SJCRH30 (cell line): ENCODE data around the gene SPNS3. TPM values are rescaled to one million over a fixed set of nuclear protein-coding genes. Genes with fewer than 3 reads are reported as not detected.

ENCODE experiments used
- DNase-seq, 2 experiments: peaks; one replicate each; pipeline ENCODE4 v3.0.0-alpha.2; 2015 to 2020
- H3K27ac ChIP-seq: fragments of 250-450 bp; sonication (Bioruptor Pico); 2 replicates; pipeline ENCODE4 v1.5.1; 2020; ENCODE audit warnings: mild to moderate bottlenecking, moderate library complexity
- H3K27me3 ChIP-seq: fragments of 250-450 bp; sonication (Bioruptor Pico); 2 replicates; pipeline ENCODE4 v1.5.1; 2020; ENCODE audit warnings: mild to moderate bottlenecking, moderate library complexity
- H3K36me3 ChIP-seq: fragments of 250-450 bp; sonication (Bioruptor Pico); 2 replicates; pipeline ENCODE4 v1.5.1; 2020; ENCODE audit warnings: mild to moderate bottlenecking, moderate library complexity
- H3K4me1 ChIP-seq: fragments of 250-450 bp; sonication (Bioruptor Pico); 2 replicates; pipeline ENCODE4 v1.5.1; 2020; ENCODE audit warnings: mild to moderate bottlenecking, moderate library complexity
- H3K4me3 ChIP-seq: fragments of 250-450 bp; sonication (Bioruptor Pico); 2 replicates; pipeline ENCODE4 v1.5.1; 2020; ENCODE audit warnings: mild to moderate bottlenecking, moderate library complexity
- H3K9me3 ChIP-seq: fragments of 250-450 bp; sonication (Bioruptor Pico); replicated peaks from 2 replicates; pipeline ENCODE4 v1.5.1; 2020; ENCODE audit warnings: mild to moderate bottlenecking, moderate library complexity
- total RNA-seq: library from RNA; depleted of rRNA; stranded (reverse); fragments of >200 nt; shearing (Covaris generic); gene quantifications from 2 replicates; pipeline ENCODE4 v1.2.3, GENCODE V29; 2014

The SPNS3 gene
- total RNA-seq, 1 experiment from 2014 or later = not detected

DNA sequence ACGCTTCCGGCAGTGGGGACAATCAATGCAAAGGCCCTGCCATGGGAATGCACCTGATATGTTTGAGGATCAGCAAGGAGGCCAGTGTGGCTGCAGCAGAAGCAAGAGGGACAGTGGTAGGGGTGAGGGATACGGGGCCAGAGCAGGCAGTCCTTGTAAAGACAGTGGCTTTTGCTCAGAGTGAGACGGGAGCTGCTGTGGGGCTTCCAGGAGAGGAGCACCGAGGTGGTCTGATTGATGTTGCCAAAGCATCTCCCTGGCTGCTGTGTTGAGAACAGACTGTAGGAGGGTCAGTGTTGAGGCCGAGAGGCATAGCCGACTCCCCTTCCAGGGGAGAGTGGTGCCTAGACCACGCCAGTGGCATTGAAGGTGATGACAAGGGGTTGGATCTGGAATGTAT, 53.6 kb downstream of the SPNS3 start:
- no peak overlapping the region for H3K27ac ChIP-seq
- no peak overlapping the region for H3K4me3 ChIP-seq
- H3K9me3 ChIP-seq = no peaks in the 10 kb centered on the region
- H3K36me3 ChIP-seq = no peaks in the 10 kb centered on the region
- H3K27me3 ChIP-seq = no peaks in the 10 kb centered on the region
- no peak for DNase-seq
- no peaks in the 10 kb centered on the region for H3K4me1 ChIP-seq

DNA sequence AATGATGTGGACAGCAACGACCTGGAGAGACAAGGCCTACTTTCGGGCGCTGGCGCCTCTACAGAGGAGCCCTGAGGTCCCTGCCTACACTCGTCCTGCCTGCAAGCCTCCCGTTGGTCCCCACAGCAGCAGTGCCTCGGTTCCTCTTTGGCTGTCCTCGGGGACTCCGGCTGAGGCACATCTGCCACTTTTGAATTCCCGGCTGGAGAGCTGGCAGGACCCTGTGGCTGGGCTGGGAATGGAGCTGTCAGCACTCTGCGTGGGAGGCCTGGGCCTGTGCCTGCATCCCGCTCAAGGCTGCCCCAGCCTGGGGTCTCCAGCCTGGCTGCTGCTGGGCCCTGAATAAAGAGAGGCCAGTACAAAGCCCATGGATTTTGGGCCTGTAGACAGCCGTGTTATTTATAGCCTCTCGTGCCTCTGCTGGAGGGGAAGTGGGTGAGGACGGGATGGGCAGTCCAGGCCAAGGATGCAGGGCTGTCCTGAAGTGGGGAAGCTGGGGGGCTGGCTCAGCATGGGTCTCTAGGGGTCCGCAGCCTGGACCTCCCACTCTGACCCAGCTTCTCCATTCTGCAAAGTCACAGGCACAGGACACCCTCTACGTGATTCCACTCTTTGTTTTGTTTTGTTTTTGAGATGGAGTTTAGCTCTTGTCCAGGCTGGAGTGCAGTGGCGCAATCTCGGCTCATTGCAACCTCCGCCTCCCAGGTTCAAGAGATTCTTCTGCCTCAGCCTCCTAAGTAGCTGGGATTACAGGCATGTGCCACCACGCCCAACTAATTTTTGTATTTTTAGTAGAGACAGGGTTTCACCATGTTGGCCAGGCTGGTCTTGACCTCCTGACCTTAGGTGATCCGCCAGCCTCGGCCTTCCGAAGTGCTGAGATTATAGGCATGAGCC, 54.3 kb downstream of the SPNS3 start:
- Histone ChIP-seq H3K27me3 (no peaks in the 10 kb centered on the region), H3K9me3 (no peaks in the 10 kb centered on the region), H3K4me3 (no peak overlapping the region), H3K4me1 (no peaks in the 10 kb centered on the region), H3K36me3 (no peaks in the 10 kb centered on the region), H3K27ac (no peak overlapping the region)
- no peak for DNase-seq

DNA sequence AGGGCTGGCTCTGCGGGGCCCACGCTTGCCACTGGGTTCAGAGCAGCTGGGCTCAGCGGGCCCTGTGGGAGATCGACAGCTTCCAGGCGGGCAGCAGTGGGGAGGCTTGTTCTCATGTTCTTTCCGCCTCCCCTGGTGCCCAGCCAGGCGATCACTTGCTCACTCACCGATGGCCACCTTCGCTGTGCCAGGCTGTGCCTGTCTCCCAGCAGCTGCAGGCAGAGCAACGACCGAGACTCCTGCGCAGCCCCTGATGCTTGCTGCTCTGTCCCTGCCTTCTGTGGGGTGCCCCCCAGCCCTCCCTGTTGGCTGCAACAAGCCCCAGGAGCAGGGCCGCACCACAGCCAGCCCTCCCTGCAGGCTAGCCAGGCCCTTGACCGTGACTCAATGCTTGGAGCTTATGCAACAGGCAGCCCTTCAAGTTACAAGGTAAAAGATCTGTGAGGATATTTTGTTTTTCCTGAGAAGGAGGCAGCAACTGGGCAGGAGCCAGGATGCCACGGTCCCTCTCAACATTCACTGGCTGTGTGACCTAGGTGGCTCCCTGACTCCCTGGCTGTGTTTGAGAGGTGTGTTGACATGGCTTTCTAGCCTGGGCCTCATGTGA, 55.4 kb downstream of the SPNS3 start:
- Histone ChIP-seq H3K36me3 (no peaks in the 10 kb centered on the region), H3K9me3 (no peaks in the 10 kb centered on the region), H3K4me3 (no peak overlapping the region), H3K4me1 (no peaks in the 10 kb centered on the region), H3K27me3 (no peaks in the 10 kb centered on the region), H3K27ac (no peak overlapping the region)
- DNase-seq = no peak

DNA sequence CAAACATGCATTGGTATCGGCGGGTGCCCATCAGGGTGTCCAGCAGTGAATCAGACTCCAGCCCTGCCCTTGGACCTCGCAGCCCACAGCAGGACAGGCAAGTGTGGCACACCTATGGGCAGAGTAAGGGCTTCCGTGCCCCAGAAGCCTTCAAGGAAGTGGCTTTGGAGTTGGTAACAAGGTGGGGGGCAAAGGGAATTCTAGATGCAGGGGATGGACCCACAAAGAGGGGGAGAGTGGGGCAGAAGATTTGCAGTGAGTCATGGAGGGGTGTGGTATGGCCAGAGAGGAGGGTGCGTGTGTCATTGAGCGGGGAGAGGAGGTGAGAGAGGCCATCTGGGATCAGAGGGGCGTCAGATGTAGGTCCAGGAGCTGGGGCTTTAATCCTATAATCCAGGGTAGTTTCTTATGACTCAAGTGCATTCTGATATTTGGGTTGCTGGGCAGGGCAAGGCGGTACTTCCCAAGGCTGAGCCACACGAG, 56.4 kb downstream of the SPNS3 start:
- Histone ChIP-seq H3K27ac (no peak overlapping the region), H3K27me3 (no peaks in the 10 kb centered on the region), H3K36me3 (no peaks in the 10 kb centered on the region), H3K4me3 (no peak overlapping the region), H3K4me1 (no peaks in the 10 kb centered on the region), H3K9me3 (no peaks in the 10 kb centered on the region)
- DNase-seq = no peak

DNA sequence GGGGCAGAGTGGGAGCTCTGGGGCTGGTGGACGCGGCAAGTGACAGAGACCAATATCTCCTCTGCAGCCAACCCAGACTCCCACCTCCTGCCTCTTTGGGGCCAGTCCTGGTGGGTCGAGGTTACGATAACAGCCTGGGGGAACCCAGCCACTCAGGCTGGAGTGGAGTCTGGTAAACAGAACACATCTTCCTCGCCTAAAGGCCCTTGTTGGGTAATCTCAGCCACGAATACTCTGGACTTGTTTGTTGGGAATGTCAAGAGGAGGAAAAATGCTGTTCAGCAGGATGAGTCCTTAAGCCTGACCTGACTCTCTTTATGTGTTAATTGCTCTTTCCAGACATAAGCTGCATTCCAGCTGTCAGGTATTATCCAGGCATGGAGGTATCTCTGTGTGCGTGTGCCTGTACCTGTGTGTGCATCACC, 56.9 kb downstream of the SPNS3 start:
- DNase-seq = no peak

DNA sequence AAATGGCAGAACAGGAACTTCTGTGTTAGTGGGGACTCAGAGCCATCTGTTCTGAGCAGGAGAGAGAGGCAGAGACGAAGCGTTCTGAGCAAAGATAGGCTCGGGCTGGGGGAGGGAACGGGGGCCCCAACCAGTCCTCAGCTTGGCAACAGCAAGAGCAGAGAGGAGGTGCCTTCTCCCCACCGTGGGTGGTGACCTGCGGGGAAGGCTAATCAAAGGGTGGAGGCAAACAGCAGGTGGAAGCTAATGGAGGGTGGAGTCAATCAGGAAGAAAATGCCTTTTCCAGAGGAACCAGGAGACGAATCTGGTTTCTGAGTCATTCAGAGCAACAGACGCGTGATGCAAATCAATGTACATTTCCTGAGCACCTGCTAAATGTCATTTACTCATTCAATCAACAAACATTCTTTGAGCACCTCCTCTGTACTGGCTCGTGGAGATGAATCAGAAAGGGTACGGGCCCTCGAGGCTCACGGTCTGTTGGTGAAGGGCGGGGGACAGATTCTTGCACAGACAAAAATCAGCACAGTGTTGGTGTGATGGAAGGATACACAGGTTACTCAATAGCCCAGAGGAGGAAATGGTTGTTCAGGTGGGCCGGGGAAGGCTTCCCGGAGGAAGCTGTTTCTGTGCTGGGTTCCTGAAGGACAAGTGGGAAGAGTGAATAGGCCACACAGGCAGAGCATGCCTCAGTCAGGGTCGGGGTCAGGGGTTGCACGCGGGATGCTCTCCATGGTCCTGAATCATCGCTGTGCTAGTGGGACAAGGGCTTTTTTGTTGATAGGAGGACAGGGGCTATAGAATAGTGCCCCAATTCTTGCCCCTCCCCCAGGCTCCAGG, 59.2 kb downstream of the SPNS3 start:
- no peak overlapping the region for H3K27ac ChIP-seq
- peak; percentile 64 to 70 for DNase-seq
- H3K36me3 ChIP-seq = no peaks in the 10 kb centered on the region
- no peaks in the 10 kb centered on the region for H3K27me3 ChIP-seq
- H3K4me3 ChIP-seq = no peak overlapping the region
- no peaks in the 10 kb centered on the region for H3K4me1 ChIP-seq
- no peaks in the 10 kb centered on the region for H3K9me3 ChIP-seq

More for the DNA sequence above, 56.9 kb downstream of the SPNS3 start:
- Histone ChIP-seq H3K27ac (no peak overlapping the region), H3K9me3 (no peaks in the 10 kb centered on the region), H3K4me3 (no peak overlapping the region), H3K4me1 (no peaks in the 10 kb centered on the region), H3K36me3 (no peaks in the 10 kb centered on the region), H3K27me3 (no peaks in the 10 kb centered on the region)

DNA sequence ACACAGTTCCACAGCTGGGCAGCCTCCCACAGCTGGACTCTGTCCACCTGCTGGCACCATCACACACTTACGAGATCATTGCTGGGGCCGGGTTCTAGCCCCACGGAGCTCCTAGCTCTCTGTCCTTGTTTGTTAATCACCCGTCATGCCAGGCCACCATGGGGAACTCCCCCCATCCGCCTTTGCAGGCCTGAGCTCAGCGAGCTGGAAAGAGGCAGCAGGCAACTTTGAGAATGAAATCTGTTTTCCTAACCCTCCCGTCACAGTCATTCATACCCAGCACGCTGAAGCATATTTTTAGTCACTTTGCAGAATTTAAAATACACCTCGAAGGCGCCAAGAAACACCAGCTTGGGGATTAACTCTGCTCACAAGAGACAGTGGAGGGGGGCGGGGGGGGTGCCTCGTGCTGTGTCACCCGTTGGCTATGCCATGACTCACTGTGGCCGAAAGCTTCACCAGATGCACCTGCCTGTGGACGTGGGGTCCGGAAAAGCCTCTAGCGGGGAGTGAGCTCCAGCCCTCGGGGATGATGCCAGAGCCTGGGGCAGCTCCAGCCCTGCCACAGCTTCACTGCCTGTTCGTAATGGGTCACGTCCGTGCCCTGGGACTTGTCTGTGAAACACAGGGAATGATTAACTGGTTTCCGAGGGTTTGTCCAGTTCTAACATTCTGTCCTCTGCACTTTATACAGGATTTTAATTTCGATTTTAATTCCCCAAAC, 63.5 kb downstream of the SPNS3 start:
- H3K4me3 ChIP-seq = no peak overlapping the region
- peak; percentile 21 to 25 for DNase-seq
- H3K27ac ChIP-seq = no peak overlapping the region

DNA sequence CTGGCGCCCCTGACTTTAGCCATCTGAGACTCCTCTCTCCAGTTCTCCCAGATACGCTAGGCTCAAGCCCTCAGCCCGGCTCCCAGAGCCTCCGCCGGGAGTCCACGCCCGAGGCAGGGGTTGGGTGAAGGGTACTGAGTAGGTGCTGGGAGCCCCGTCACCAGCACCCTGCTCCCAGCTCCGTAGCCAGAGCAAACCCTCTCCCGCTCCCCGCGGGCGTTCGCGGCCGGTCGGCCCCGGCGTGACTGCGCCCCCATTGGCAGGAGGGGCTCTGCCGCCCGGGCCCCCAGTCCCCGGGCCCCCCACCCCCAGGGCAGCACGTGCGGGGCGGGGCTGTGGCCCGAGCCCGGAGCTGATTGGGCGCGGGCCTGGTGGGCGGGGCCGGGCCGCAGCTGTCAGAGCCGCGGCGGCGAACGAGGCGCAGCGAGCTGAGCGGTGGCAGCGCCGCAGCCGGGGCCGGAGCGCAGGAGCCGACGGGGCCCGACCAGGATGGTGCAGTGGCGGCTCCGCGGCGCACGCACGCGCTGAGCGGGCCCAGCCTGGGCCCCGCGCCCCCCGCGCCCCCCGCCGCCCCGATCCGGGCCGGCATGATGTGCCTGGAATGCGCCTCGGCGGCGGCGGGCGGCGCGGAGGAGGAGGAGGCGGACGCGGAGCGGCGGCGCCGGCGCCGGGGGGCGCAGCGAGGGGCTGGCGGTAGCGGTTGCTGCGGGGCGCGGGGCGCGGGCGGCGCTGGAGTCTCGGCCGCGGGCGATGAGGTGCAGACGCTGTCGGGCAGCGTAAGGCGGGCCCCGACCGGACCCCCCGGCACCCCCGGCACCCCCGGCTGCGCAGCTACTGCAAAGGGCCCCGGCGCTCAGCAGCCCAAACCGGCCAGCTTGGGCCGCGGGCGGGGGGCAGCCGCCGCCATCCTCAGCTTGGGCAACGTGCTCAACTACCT, 65.0 kb downstream of the SPNS3 start, which contains the start of gene SPNS2:
Gene SPNS2 (plus strand): TSS at position 421 of the 937 bp plus-strand sequence. CDS start 167 bp downstream, at position 588.
- Histone ChIP-seq H3K4me3 (no peak within 1 kb of the TSS), H3K27me3 (peaks cover 4% of the 10 kb centered on the region; the same call in 1 of the 2 replicates)
- peak; percentile 44 to 63 for DNase-seq

More for the DNA sequence above, 63.5 kb downstream of the SPNS3 start:
- Histone ChIP-seq H3K9me3 (no peaks in the 10 kb centered on the region), H3K36me3 (no peaks in the 10 kb centered on the region), H3K27me3 (peaks cover 4% of the 10 kb centered on the region; the same call in 1 of the 2 replicates), H3K4me1 (no peaks in the 10 kb centered on the region)

DNA sequence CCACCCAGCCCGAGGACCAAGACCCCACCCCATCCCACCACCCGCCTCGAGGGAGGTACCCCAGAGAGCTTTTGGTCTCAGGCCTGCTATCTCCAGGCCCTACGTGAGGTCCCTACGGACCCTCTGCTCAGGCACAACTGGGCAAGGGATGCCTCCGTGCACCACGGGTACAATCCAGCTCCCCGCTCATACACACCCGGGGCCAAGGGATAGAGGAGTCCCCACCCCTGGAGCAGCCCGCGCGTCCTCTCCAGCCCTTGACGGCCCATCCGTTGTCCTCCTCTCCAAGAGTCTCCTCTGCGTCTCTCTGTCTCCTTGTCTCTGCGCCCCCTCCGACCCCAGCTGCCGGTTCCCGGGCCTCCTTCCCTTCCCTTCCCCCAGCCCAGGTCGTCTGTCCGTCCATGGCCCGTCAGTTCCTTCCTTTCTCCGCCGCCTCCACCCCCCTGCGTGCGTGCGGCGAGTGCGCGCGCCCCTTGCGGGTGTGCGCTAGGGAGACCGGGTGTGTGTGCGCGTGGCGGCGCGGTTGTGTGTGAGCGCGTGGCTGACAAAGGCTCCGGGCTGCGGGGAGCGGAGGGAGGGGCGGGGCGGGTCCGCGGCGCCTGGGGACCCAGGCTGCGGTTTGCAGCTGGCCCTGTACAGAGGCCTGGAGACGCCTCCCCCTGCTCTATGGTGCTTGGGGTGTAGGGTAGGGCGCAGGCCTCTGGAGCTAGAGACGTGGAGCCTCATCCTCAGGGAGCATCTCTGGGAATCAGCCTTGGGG, 65.9 kb downstream of the SPNS3 start:
- H3K9me3 ChIP-seq = no peaks in the 10 kb centered on the region

More for the DNA sequence above, 65.0 kb downstream of the SPNS3 start, which contains the start of gene SPNS2:
- Histone ChIP-seq H3K36me3 (no peaks in the 10 kb centered on the region), H3K27ac (no peak within 1 kb of the TSS), H3K9me3 (no peaks in the 10 kb centered on the region), H3K4me1 (no peaks in the 10 kb centered on the region)

DNA sequence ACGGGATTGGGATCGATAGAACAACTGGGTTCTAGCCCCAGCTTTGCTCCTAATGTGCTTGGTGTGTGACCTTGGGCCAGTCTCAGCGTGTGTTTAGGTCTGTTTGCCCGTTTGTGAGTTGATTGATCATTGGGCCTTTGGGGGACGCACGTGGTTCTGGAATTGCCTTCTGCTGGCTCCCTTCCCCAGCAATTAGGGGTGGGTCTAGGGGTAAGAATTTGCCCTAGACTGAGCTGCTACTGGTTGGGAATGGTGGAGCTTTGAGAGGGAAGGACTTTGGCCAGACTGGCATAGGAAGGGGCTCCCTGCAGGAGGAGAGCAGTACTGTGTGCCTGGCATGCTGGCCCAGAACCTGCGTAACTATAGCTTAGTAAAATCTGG, 66.4 kb downstream of the SPNS3 start:
- Histone ChIP-seq H3K4me1 (no peaks in the 10 kb centered on the region), H3K27me3 (peaks cover 4% of the 10 kb centered on the region; the same call in 1 of the 2 replicates), H3K36me3 (no peaks in the 10 kb centered on the region), H3K4me3 (no peak overlapping the region), H3K27ac (no peak overlapping the region), H3K9me3 (no peaks in the 10 kb centered on the region)
- no peak for DNase-seq

More for the DNA sequence above, 65.9 kb downstream of the SPNS3 start:
- H3K4me3 ChIP-seq = no peak overlapping the region
- DNase-seq = no peak
- H3K36me3 ChIP-seq = no peaks in the 10 kb centered on the region
- H3K27me3 ChIP-seq = peaks cover 4% of the 10 kb centered on the region; the same call in 1 of the 2 replicates
- no peaks in the 10 kb centered on the region for H3K4me1 ChIP-seq
- no peak overlapping the region for H3K27ac ChIP-seq

DNA sequence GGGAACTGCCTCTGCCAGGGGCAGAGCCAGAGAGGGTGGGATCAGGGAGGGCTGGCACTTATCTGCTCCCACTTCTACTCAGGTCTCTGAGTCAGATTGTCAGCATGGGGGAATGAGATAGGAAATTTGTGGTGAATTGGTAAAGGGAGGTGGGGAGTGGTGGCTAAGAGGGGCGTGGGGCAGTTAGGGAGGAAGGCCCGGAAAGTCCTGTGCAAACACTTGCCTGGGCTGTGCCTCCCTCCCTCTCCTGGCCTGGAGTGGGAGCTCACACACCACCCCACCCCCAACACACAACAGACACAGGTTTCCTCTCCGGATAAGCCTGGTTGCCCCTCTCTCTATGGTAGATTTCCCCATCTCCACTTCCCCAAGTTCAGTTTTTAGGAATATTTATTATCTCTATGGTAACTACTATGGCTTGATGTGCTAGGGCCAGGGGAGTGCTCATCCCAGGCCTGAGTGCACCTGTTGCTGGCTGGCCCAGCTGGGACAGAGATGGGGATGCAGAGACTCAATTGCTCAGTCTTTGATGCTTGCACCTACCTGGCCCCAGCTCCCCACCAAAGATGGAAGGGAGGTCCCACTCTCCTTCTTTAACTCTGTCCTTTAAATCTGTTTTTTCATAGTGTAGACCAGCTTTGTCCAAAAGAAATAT, 67.7 kb downstream of the SPNS3 start:
- H3K36me3 ChIP-seq = no peaks in the 10 kb centered on the region
- no peak overlapping the region for H3K27ac ChIP-seq
- H3K4me3 ChIP-seq = no peak overlapping the region
- no peak for DNase-seq
- no peaks in the 10 kb centered on the region for H3K9me3 ChIP-seq
- peaks cover 4% of the 10 kb centered on the region; the same call in 1 of the 2 replicates for H3K27me3 ChIP-seq
- H3K4me1 ChIP-seq = no peaks in the 10 kb centered on the region

DNA sequence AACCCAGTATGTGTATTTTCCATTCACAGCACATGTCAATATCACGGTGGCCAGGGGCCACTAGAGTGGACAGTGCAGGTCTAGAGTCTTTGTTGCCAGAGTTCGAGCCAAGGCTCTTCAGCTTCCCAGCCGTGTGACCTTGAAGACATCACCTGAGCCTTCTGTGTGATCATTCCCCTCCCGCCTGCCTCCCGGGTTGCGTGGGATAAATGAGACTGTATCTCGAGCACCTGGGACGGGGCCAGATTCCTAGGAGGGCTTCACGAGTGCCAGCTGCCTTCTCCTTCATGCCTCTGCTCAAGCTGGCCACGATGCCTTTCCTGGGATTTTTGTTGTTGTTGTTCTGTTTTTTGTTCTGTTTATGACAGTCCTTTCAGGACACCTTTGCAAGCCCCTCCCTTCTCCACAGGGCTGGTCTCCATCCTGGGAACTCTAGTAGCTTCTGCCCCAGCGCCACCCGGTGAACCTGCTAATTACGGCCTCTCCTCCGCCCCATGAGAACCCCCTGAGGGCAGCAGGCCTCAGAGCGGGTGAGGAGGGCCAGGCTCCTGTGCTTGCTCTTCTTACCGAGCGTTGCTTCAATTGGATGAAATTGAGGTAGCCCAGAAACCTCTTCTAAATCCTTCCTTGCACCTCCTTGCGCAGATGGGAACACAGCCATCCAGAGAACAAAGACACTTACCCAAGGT, 68.9 kb downstream of the SPNS3 start:
- no peaks in the 10 kb centered on the region for H3K9me3 ChIP-seq
- H3K27ac ChIP-seq = no peak overlapping the region
- H3K36me3 ChIP-seq = no peaks in the 10 kb centered on the region
- no peaks in the 10 kb centered on the region for H3K4me1 ChIP-seq
- H3K27me3 ChIP-seq = peaks cover 4% of the 10 kb centered on the region; the same call in 1 of the 2 replicates
- DNase-seq = no peak
- H3K4me3 ChIP-seq = no peak overlapping the region
